Mesendoderm (in vitro differentiated cells): ENCODE data around the gene TTC36. TPM values are rescaled to one million over a fixed set of nuclear protein-coding genes. Genes with fewer than 3 reads are reported as not detected.
A peak's percentile ranks its signal among the peaks of the same experiment; 100 is the strongest.
"Not testable (repeated sequence)": the region's sequence is repeated elsewhere in the genome, so short reads cannot be mapped to it uniquely, and the experiment has no call there.

Experiments
- DNase-seq: peaks from one replicate; pipeline ENCODE4 v3.0.0; 2013
- H2AK5ac ChIP-seq: 2 replicates; pipeline ENCODE4 v1.6.1; 2013; ENCODE audit warnings: low read length, inconsistent platforms
- H2BK120ac ChIP-seq: 2 replicates; pipeline ENCODE4 v1.6.1; 2013; ENCODE audit warnings: low read depth, mild to moderate bottlenecking, low read length, moderate library complexity, mixed read lengths
- H2BK15ac ChIP-seq: replicated peaks from 2 replicates; pipeline ENCODE4 v1.6.1; 2013; ENCODE audit warnings: low read depth, mild to moderate bottlenecking, moderate library complexity
- H2BK5ac ChIP-seq: 2 replicates; pipeline ENCODE4 v1.6.1; 2013; ENCODE audit warnings: low read length, inconsistent platforms
- H3K18ac ChIP-seq: 2 replicates; pipeline ENCODE4 v1.6.1; 2013; ENCODE audit warnings: mild to moderate bottlenecking, low read length, mixed read lengths
- H3K23ac ChIP-seq: one replicate; pipeline ENCODE4 v1.6.1; 2013; ENCODE audit warnings: low read length
- H3K27ac ChIP-seq: 2 replicates; pipeline ENCODE4 v1.5.1; 2013; ENCODE audit warnings: low read depth, mild to moderate bottlenecking, inconsistent platforms, low read length, moderate library complexity
- H3K27me3 ChIP-seq: 2 replicates; pipeline ENCODE4 v1.6.1; 2013; ENCODE audit warnings: low read length, control low read depth, mild to moderate bottlenecking, inconsistent platforms; ENCODE audit not compliant: insufficient read depth, poor library complexity
- H3K36me3 ChIP-seq: 2 replicates; pipeline ENCODE4 v1.6.1; 2013; ENCODE audit warnings: low read length, inconsistent platforms; ENCODE audit not compliant: control insufficient read depth, insufficient read depth
- H3K4ac ChIP-seq: one replicate; pipeline ENCODE4 v1.6.1; 2013; ENCODE audit warnings: low read depth, mild to moderate bottlenecking, low read length, moderate library complexity
- H3K4me1 ChIP-seq: 2 replicates; pipeline ENCODE4 v1.6.1; 2013; ENCODE audit warnings: low read depth, low read length, inconsistent platforms; ENCODE audit not compliant: control insufficient read depth
- H3K4me2 ChIP-seq: 2 replicates; pipeline ENCODE4 v1.6.1; 2013; ENCODE audit warnings: low read length
- H3K4me3 ChIP-seq: 2 replicates; pipeline ENCODE4 v1.5.1; 2013; ENCODE audit warnings: mild to moderate bottlenecking, low read length
- H3K56ac ChIP-seq: one replicate; pipeline ENCODE4 v1.6.1; 2013; ENCODE audit warnings: low read length
- H3K79me1 ChIP-seq: 2 replicates; pipeline ENCODE4 v1.6.1; 2013; ENCODE audit warnings: low read length, inconsistent platforms
- H3K79me2 ChIP-seq: 2 replicates; pipeline ENCODE4 v1.6.1; 2013; ENCODE audit warnings: mild to moderate bottlenecking, low read length; ENCODE audit not compliant: control insufficient read depth, insufficient read depth
- H3K9ac ChIP-seq: 2 replicates; pipeline ENCODE4 v1.6.1; 2013; ENCODE audit warnings: low read length, inconsistent platforms
- H4K5ac ChIP-seq: one replicate; pipeline ENCODE4 v1.6.1; 2013; ENCODE audit warnings: low read length
- H4K8ac ChIP-seq: one replicate; pipeline ENCODE4 v1.6.1; 2013; ENCODE audit warnings: low read depth, mild to moderate bottlenecking, control low read depth, low read length, moderate library complexity
- WGBS: extraction: QIAGEN DNeasy Blood & Tissue Kit; methylation state at CpG from one replicate; pipeline ENCODE4 v1.1.7; 2013; ENCODE audit warnings: low lambda C conversion rate, missing lambda C conversion rate; ENCODE audit not compliant: insufficient coverage; ENCODE audit errors: extremely low coverage; 5-methylcytosine and 5-hydroxymethylcytosine counted together
- polyA plus RNA-seq, 2 experiments: library from polyadenylated mRNA; stranded (reverse); fragments of 200-250 nt; gene quantifications; one replicate each; pipeline ENCODE4 v1.2.3, GENCODE V29; 2013

TTC36 gene
- 0.10 TPM for polyA plus RNA-seq (2013, experiment 1 of 2)
- polyA plus RNA-seq (2013, experiment 2 of 2): 0.17 TPM

DNA sequence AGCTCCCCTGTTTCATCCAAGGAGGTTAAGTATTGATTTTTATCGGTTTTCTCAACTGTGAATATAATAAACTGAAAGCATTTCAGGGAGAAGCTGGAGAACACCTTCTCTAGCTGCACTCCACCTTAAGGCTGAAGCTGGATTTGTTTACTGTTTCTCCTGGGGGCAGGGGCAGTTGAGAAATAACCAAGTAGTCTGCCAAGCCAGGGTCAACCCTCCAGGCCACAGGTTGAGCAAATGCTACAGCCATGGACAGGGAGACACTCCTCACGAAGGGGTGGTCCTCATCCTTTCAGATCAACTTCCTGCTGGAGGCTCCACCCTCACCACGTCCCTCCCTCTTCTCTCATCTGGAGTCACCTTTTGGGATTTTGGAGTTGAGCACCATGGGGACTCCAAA lies at the start of gene TTC36:
TTC36 (plus strand) TSS at position 366 of the 400 bp plus-strand sequence; CDS start at position 387, 21 bp downstream.
- peak; percentile 38 for DNase-seq
- no peak within 1 kb of the TSS for H3K23ac ChIP-seq
- H3K4me1 ChIP-seq: no peaks in the 10 kb centered on the region
- H2BK120ac ChIP-seq: no peak within 1 kb of the TSS
- H3K27ac ChIP-seq: no peak within 1 kb of the TSS
- no peak within 1 kb of the TSS for H4K5ac ChIP-seq
- no peak within 1 kb of the TSS for H3K9ac ChIP-seq
- H3K79me1 ChIP-seq: no peaks in the 10 kb centered on the region
- no peak within 1 kb of the TSS for H2BK15ac ChIP-seq
- WGBS: no CpG with 5 or more reads among the region's 3 CpGs
- H2AK5ac ChIP-seq: no peak within 1 kb of the TSS
- H3K79me2 ChIP-seq: no peaks in the 10 kb centered on the region
- no peak within 1 kb of the TSS for H2BK5ac ChIP-seq
- no peak within 1 kb of the TSS for H3K4me2 ChIP-seq
- H3K27me3 ChIP-seq: no peaks in the 10 kb centered on the region
- no peak within 1 kb of the TSS for H3K56ac ChIP-seq
- no peak within 1 kb of the TSS for H4K8ac ChIP-seq
- no peak within 1 kb of the TSS for H3K4ac ChIP-seq
- peaks cover 9% of the 10 kb centered on the region for H3K36me3 ChIP-seq
- H3K4me3 ChIP-seq: no peak within 1 kb of the TSS
- no peak within 1 kb of the TSS for H3K18ac ChIP-seq

GRCh38 chr11:118481238-118481637 lies 46.0 kb upstream of the TTC36 start:
- H3K79me2 ChIP-seq, H3K4me1 ChIP-seq, H3K9ac ChIP-seq, H3K56ac ChIP-seq, H2AK5ac ChIP-seq, H2BK120ac ChIP-seq, H3K4me3 ChIP-seq, H2BK15ac ChIP-seq, H3K18ac ChIP-seq, H3K23ac ChIP-seq, H2BK5ac ChIP-seq, H3K4me2 ChIP-seq, H3K4ac ChIP-seq, H4K5ac ChIP-seq, DNase-seq, H3K79me1 ChIP-seq, H4K8ac ChIP-seq, H3K27ac ChIP-seq, H3K27me3 ChIP-seq: not testable (repeated sequence)
- no CpG with 5 or more reads among the region's 1 CpG for WGBS
- H3K36me3 ChIP-seq: peaks cover 16% of the 10 kb centered on the region

GRCh38 chr11:118484405-118484804 lies 42.9 kb upstream of the TTC36 start:
- Histone ChIP-seq H3K79me1 (no peaks in the 10 kb centered on the region), H2AK5ac (no peak overlapping the region), H3K56ac (no peak overlapping the region), H3K9ac (no peak overlapping the region), H3K27me3 (no peaks in the 10 kb centered on the region), H3K4me3 (no peak overlapping the region), H2BK120ac (no peak overlapping the region), H4K5ac (no peak overlapping the region), H2BK5ac (no peak overlapping the region), H3K4me1 (no peaks in the 10 kb centered on the region), H3K18ac (no peak overlapping the region), H2BK15ac (no peak overlapping the region), H3K27ac (no peak overlapping the region), H3K79me2 (no peaks in the 10 kb centered on the region), H3K23ac (no peak overlapping the region), H3K4ac (no peak overlapping the region), H3K36me3 (peaks cover 11% of the 10 kb centered on the region), H3K4me2 (no peak overlapping the region), H4K8ac (no peak overlapping the region)
- WGBS: no CpG with 5 or more reads among the region's 3 CpGs
- no peak for DNase-seq

DNA sequence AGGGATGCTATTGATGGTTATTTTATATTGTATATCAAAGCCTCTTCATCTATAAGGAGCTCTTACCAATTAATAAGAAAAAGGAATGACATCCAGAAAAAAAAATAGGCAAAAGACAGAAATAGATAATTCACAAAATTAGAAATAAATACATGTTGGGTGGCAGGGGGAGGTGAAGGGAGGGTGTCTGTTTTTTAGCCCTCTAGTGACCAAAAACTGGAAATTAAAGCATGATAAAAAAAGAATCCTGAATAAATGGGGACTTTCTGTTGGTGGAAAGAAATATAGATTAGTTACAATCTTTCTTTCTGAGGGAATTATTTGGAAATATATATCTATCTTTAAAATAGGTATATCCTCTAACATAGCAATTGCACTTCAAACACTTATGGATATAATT lies 42.0 kb upstream of the TTC36 start:
- H3K56ac ChIP-seq: no peak overlapping the region
- no peaks in the 10 kb centered on the region for H3K27me3 ChIP-seq
- no peak for DNase-seq
- H3K9ac ChIP-seq: no peak overlapping the region
- no peak overlapping the region for H3K4me3 ChIP-seq
- no peak overlapping the region for H3K18ac ChIP-seq
- H4K5ac ChIP-seq: no peak overlapping the region
- peaks cover 12% of the 10 kb centered on the region for H3K36me3 ChIP-seq
- no peak overlapping the region for H3K4ac ChIP-seq
- no peak overlapping the region for H3K4me2 ChIP-seq
- no peak overlapping the region for H3K23ac ChIP-seq
- H3K79me2 ChIP-seq: no peaks in the 10 kb centered on the region
- H3K4me1 ChIP-seq: no peaks in the 10 kb centered on the region
- H4K8ac ChIP-seq: no peak overlapping the region
- no peaks in the 10 kb centered on the region for H3K79me1 ChIP-seq
- H3K27ac ChIP-seq: no peak overlapping the region
- no peak overlapping the region for H2BK120ac ChIP-seq
- no peak overlapping the region for H2AK5ac ChIP-seq
- no peak overlapping the region for H2BK15ac ChIP-seq
- no peak overlapping the region for H2BK5ac ChIP-seq

- Histone ChIP-seq H3K79me2 (no peaks in the 10 kb centered on the region), H4K5ac (no peak overlapping the region), H3K9ac (no peak overlapping the region), H2BK15ac (no peak overlapping the region), H3K4me1 (no peaks in the 10 kb centered on the region), H2BK120ac (no peak overlapping the region), H3K27me3 (no peaks in the 10 kb centered on the region), H3K79me1 (no peaks in the 10 kb centered on the region), H3K18ac (no peak overlapping the region), H3K4me3 (no peak overlapping the region), H3K23ac (no peak overlapping the region), H4K8ac (no peak overlapping the region), H3K36me3 (peaks cover 12% of the 10 kb centered on the region), H3K4ac (no peak overlapping the region), H2AK5ac (no peak overlapping the region), H2BK5ac (no peak overlapping the region), H3K27ac (no peak overlapping the region), H3K4me2 (no peak overlapping the region), H3K56ac (no peak overlapping the region)
- peak; percentile 84 for DNase-seq
- no CpG with 5 or more reads among the region's 7 CpGs for WGBS
These were observed 38.7 kb upstream of the TTC36 start for GRCh38 chr11:118488480-118489109.

DNA sequence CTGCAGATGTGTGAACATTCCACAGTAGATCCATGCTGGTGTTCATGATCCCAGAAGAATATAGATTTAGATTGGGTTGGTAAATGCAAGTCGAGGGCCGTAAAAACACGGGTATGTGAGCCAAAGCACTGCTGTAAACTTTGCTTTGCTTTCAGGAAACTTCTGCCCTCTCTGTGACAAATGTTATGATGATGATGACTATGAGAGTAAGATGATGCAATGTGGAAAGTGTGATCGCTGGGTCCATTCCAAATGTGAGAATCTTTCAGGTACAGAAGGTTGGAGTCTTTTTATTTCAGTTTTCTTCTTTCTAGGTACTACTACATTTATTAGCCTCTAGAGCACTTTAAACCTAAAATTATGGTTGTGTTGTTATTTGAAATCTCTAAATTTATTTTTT lies 36.2 kb upstream of the TTC36 start:
- no peak overlapping the region for H3K4ac ChIP-seq
- no peak overlapping the region for H3K56ac ChIP-seq
- no peaks in the 10 kb centered on the region for H3K79me1 ChIP-seq
- no peak overlapping the region for H3K9ac ChIP-seq
- H4K8ac ChIP-seq: no peak overlapping the region
- WGBS: no CpG with 5 or more reads among the region's 4 CpGs
- H2BK15ac ChIP-seq: no peak overlapping the region
- H3K4me2 ChIP-seq: no peak overlapping the region
- H3K23ac ChIP-seq: no peak overlapping the region
- H3K4me3 ChIP-seq: no peak overlapping the region
- no peak overlapping the region for H3K27ac ChIP-seq
- no peak overlapping the region for H3K18ac ChIP-seq
- no peaks in the 10 kb centered on the region for H3K79me2 ChIP-seq
- no peak overlapping the region for H2BK5ac ChIP-seq
- no peak overlapping the region for H4K5ac ChIP-seq
- H3K27me3 ChIP-seq: no peaks in the 10 kb centered on the region
- peaks cover 9% of the 10 kb centered on the region for H3K36me3 ChIP-seq
- H2AK5ac ChIP-seq: no peak overlapping the region
- no peak for DNase-seq
- no peaks in the 10 kb centered on the region for H3K4me1 ChIP-seq
- no peak overlapping the region for H2BK120ac ChIP-seq
